ENCODE results near the gene HLF. TPM values are rescaled to one million over a fixed set of nuclear protein-coding genes. Genes with fewer than 3 reads are reported as not detected.

The HLF gene
- total and polyA plus RNA-seq, 2 donors (not counting 3 experiments of a cell fraction or from before 2014, with no cell fraction given): not detected

GRCh38 chr17:55292094-55292493 lies 27.3 kb downstream of the HLF start:
- CTCF ChIA-PET: interaction anchor here (1.8 kb wide), 1 partner anchor 105 kb away, joined by 4 read pairs; no protein-coding TSS in a partner anchor
- POLR2A ChIA-PET: no interaction called here
- intact Hi-C loops (cut with micrococcal nuclease) (no loop called here), dilution Hi-C loops (cut with MboI; ENCODE audit: extremely low pct_ligation_motif_present, low sequenced_read_pairs) (no loop called here)
- no TSS peak for BruUV-seq (replicated peaks)
- TF ChIP-seq FOS (IDR thresholded peaks at IDR 0.05; ENCODE audit: borderline replicate concordance, insufficient read depth, low read length) (no peak), POLR2AphosphoS5 (IDR thresholded peaks at IDR 0.05; ENCODE audit: insufficient read depth, low read depth, low read length) (no peak), GATA2 (IDR thresholded peaks at IDR 0.05; ENCODE audit: insufficient read depth, insufficient read length, low read depth, low read length) (no peak), MYC (IDR thresholded peaks at IDR 0.05; ENCODE audit: low read depth, low read length) (no peak), CTCF (IDR thresholded peaks at IDR 0.05; ENCODE audit: extremely low read depth in 1 of 2, insufficient read depth in 1 of 2, low read depth in 1 of 2, low read length in 2 of 2) (no peak), POLR2A (IDR thresholded peaks at IDR 0.05; ENCODE audit: low read depth, low read length) (no peak), EZH2 (IDR thresholded peaks at IDR 0.05; ENCODE audit: borderline replicate concordance, low read depth, low read length, severe bottlenecking) (no peak), JUN (IDR thresholded peaks at IDR 0.05; ENCODE audit: borderline replicate concordance, insufficient read depth, insufficient read length, low read depth) (no peak)
- TF ChIP-seq, protein P1, sequence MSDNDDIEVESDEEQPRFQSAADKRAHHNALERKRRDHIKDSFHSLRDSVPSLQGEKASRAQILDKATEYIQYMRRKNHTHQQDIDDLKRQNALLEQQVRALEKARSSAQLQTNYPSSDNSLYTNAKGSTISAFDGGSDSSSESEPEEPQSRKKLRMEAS (IDR thresholded peaks at IDR 0.05; ENCODE audit: insufficient read depth, insufficient read length): no peak
- Histone ChIP-seq H4K20me1 (replicated peaks; ENCODE audit: control insufficient read depth, extremely low read depth, insufficient read depth, low read length) (no peaks in the 10 kb centered on the region), H3K9me1 (replicated peaks; ENCODE audit: control insufficient read depth, extremely low read depth, insufficient read depth, low read length) (no peaks in the 10 kb centered on the region), H3K79me2 (ENCODE audit: control insufficient read depth, insufficient read depth, low read length) (no peaks in the 10 kb centered on the region), H3K36me3 (ENCODE audit: control insufficient read depth in 2 of 2, extremely low read depth in 1 of 2, insufficient read depth in 2 of 2, low read length in 2 of 2) (no peaks in the 10 kb centered on the region), H2AFZ (ENCODE audit: low read depth, low read length) (no peak overlapping the region), H3K4me2 (ENCODE audit: insufficient read depth, low read length) (no peak overlapping the region), H3K27ac (ENCODE audit: insufficient read depth, low read depth, low read length) (no peak overlapping the region), H3K4me3 (replicated peaks in 1 of 3; ENCODE audit: insufficient read depth in 1 of 3, low read depth in 1 of 3, low read length in 3 of 3) (no peak overlapping the region), H3K9ac (replicated peaks; ENCODE audit: extremely low read depth, insufficient read depth, low read length) (no peak overlapping the region), H3K9me3 (replicated peaks; ENCODE audit: control insufficient read depth, insufficient read depth, low read length) (no peaks in the 10 kb centered on the region), H3K4me1 (ENCODE audit: control insufficient read depth, extremely low read depth, insufficient read depth, low read length) (no peaks in the 10 kb centered on the region), H3K27me3 (ENCODE audit: control insufficient read depth in 2 of 2, insufficient read depth in 2 of 2, low read length in 2 of 2) (no peaks in the 10 kb centered on the region)
- no peak for FAIRE-seq
- DNase-seq (ENCODE audit: low read depth, low spot score): no peak

Data from endothelial cell of umbilical vein (primary cell).